WTC11 (cell line): ENCODE results near the gene SERP2. TPM values are rescaled to one million over a fixed set of nuclear protein-coding genes. Genes with fewer than 3 reads are reported as not detected.

Source experiments
- ATAC-seq: fragments of 200-7000 bp; cut with Tn5 transposase; 2 replicates; pipeline ENCODE4 v1.10.0; 2021; ENCODE audit warnings: mild to moderate bottlenecking, moderate library complexity
- CTCF ChIA-PET: fragments of 300-600 bp; sonication (Branson Sonifier 250); formaldehyde crosslinking; loops from one replicate; lab custom pipeline; 2021; ENCODE audit warnings: antibody characterized with exemption; lab: Charles Lee
- POLR2A ChIA-PET: fragments of 350-600 bp; sonication (Branson Sonifier 250); formaldehyde crosslinking; loops from one replicate; lab custom pipeline; 2021; ENCODE audit warnings: antibody characterized with exemption; lab: Charles Lee
- DNase-seq: peaks from one replicate; pipeline ENCODE4 v3.0.0; 2021; ENCODE audit warnings: low spot score
- H3K27ac Mint-ChIP-seq: 2 replicates; pipeline ENCODE4 v1.8.0; 2021; ENCODE audit warnings: mixed read lengths
- H3K27me3 Mint-ChIP-seq: 2 replicates; pipeline ENCODE4 v1.8.0; 2021; ENCODE audit warnings: low read depth, mild to moderate bottlenecking, moderate library complexity, mixed read lengths
- H3K36me3 Mint-ChIP-seq: 2 replicates; pipeline ENCODE4 v1.8.0; 2021; ENCODE audit warnings: mixed read lengths
- H3K4me1 Mint-ChIP-seq: 2 replicates; pipeline ENCODE4 v1.8.0; 2022; ENCODE audit warnings: mixed read lengths
- H3K4me3 Mint-ChIP-seq: 2 replicates; pipeline ENCODE4 v1.8.0; 2021; ENCODE audit warnings: mild to moderate bottlenecking, moderate library complexity, mixed read lengths
- H3K9me3 Mint-ChIP-seq: 2 replicates; pipeline ENCODE4 v1.8.0; 2021; ENCODE audit warnings: mixed read lengths
- ESRRA ChIP-seq: sonication (generic); formaldehyde crosslinking; IDR thresholded peaks from 2 replicates; pipeline ENCODE4 v1.8.1; 2022; ENCODE audit warnings: mild to moderate bottlenecking, missing genetic modification reagents, borderline replicate concordance
- GTF2I ChIP-seq: fragments of 250-450 bp; sonication (Bioruptor Pico); conservative IDR thresholded peaks from 2 replicates; pipeline ENCODE4 v1.4.0; 2021; ENCODE audit warnings: mild to moderate bottlenecking
- OVOL2 ChIP-seq: fragments of 250-450 bp; sonication (Bioruptor Pico); IDR thresholded peaks from 2 replicates; pipeline ENCODE4 v1.9.0; 2021; ENCODE audit warnings: mild to moderate bottlenecking, borderline replicate concordance
- RELA ChIP-seq: sonication (generic); formaldehyde crosslinking; IDR thresholded peaks from 2 replicates; pipeline ENCODE4 v1.8.1; 2022; ENCODE audit warnings: missing genetic modification reagents, mild to moderate bottlenecking, borderline replicate concordance
- RORB ChIP-seq: fragments of 250-450 bp; sonication (Bioruptor Pico); IDR thresholded peaks from 2 replicates; pipeline ENCODE4 v1.9.0; 2021; ENCODE audit warnings: mild to moderate bottlenecking
- TEAD4 ChIP-seq: sonication (generic); formaldehyde crosslinking; IDR thresholded peaks from 2 replicates; pipeline ENCODE4 v1.8.0; 2022; ENCODE audit warnings: mild to moderate bottlenecking, missing genetic modification reagents
- TP53 ChIP-seq: sonication (generic); formaldehyde crosslinking; IDR thresholded peaks from 2 replicates; pipeline ENCODE4 v1.8.1; 2023; ENCODE audit warnings: mild to moderate bottlenecking, missing genetic modification reagents
- ZNF396 ChIP-seq: fragments of 250-450 bp; sonication (Bioruptor Pico); IDR thresholded peaks from 2 replicates; pipeline ENCODE4 v1.8.0; 2021; ENCODE audit warnings: mild to moderate bottlenecking, moderate library complexity, borderline replicate concordance
- ZNF423 ChIP-seq: fragments of 250-450 bp; sonication (Bioruptor Pico); IDR thresholded peaks from 2 replicates; pipeline ENCODE4 v2.1.2; 2022; ENCODE audit warnings: mild to moderate bottlenecking, moderate library complexity
- ZNF671 ChIP-seq: fragments of 250-450 bp; sonication (Bioruptor Pico); IDR thresholded peaks from 2 replicates; pipeline ENCODE4 v1.8.0; 2021; ENCODE audit warnings: mild to moderate bottlenecking
- total RNA-seq: library from RNA; stranded (reverse); gene quantifications from 3 replicates; pipeline ENCODE4 v1.2.3, GENCODE V29; 2021
- TF ChIP-seq, protein P1 (sequence below): sonication (generic); formaldehyde crosslinking; IDR thresholded peaks from 2 replicates; pipeline ENCODE4 v1.8.1; 2023; ENCODE audit warnings: mild to moderate bottlenecking, missing genetic modification reagents, borderline replicate concordance
- TF ChIP-seq, protein P2 (sequence below): sonication (generic); formaldehyde crosslinking; IDR thresholded peaks from 2 replicates; pipeline ENCODE4 v1.8.0; 2022; ENCODE audit warnings: missing genetic modification reagents
- TF ChIP-seq, protein P3 (sequence below): sonication (generic); formaldehyde crosslinking; IDR thresholded peaks from 2 replicates; pipeline ENCODE4 v1.8.1; 2022; ENCODE audit warnings: low read depth, mild to moderate bottlenecking, moderate library complexity, missing genetic modification reagents, borderline replicate concordance
- TF ChIP-seq, protein P4 (sequence below): sonication (generic); formaldehyde crosslinking; IDR thresholded peaks from 2 replicates; pipeline ENCODE4 v1.8.1; 2022; ENCODE audit warnings: mild to moderate bottlenecking, missing genetic modification reagents, moderate library complexity, borderline replicate concordance
- TF ChIP-seq, protein P5 (sequence below): fragments of 250-450 bp; sonication (Bioruptor Pico); IDR thresholded peaks from 2 replicates; pipeline ENCODE4 v1.9.0; 2021; ENCODE audit warnings: mild to moderate bottlenecking, borderline replicate concordance

The SERP2 gene
- total RNA-seq, 1 experiment from 2014 or later = 1.2 TPM

DNA sequence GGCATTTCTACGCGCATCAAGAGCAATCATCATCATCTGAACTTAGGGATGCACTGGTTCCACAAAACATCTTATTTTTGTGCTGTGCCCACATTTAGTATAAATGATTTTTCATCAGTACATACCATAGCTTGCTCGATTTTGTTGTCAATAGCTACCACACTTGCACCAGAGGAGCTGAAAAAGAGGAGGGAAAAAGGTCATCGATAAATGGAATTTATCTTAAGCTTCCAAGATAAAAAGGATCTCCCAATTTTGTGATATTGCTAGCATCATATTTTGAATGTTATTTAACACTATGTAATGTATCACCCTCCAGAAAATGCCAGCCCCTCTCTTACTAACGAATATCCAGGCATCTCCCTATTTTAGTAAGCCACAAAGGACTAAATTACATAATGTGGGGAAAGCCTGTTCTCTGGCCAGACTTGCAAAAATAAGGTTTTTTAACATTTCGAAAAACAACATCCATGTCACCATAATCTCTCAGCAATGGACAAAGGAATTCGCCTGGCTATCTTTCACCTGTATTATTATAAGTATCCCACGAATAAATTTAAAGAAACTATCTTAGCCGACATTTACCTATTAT, 62.4 kb downstream of the SERP2 start:
- peak overlapping the region; percentile 99 for H3K27ac Mint-ChIP-seq
- H3K27me3 Mint-ChIP-seq = no peaks in the 10 kb centered on the region
- peak overlapping the region; percentile 94 for H3K4me3 Mint-ChIP-seq
- POLR2A ChIA-PET = interaction anchor here (0.6 to 4.5 kb wide), 32 partner anchors 9 to 906 kb away, joined by 3 to 60 read pairs (median 4); partner anchors contain the start of genes CCDC122 and LACC1
- H3K4me1 Mint-ChIP-seq = peaks cover 32% of the 10 kb centered on the region
- TF ChIP-seq RELA = no peak
- no peak for TF ChIP-seq TP53 (CRISPR knock-in tag)
- TF ChIP-seq, protein P1, sequence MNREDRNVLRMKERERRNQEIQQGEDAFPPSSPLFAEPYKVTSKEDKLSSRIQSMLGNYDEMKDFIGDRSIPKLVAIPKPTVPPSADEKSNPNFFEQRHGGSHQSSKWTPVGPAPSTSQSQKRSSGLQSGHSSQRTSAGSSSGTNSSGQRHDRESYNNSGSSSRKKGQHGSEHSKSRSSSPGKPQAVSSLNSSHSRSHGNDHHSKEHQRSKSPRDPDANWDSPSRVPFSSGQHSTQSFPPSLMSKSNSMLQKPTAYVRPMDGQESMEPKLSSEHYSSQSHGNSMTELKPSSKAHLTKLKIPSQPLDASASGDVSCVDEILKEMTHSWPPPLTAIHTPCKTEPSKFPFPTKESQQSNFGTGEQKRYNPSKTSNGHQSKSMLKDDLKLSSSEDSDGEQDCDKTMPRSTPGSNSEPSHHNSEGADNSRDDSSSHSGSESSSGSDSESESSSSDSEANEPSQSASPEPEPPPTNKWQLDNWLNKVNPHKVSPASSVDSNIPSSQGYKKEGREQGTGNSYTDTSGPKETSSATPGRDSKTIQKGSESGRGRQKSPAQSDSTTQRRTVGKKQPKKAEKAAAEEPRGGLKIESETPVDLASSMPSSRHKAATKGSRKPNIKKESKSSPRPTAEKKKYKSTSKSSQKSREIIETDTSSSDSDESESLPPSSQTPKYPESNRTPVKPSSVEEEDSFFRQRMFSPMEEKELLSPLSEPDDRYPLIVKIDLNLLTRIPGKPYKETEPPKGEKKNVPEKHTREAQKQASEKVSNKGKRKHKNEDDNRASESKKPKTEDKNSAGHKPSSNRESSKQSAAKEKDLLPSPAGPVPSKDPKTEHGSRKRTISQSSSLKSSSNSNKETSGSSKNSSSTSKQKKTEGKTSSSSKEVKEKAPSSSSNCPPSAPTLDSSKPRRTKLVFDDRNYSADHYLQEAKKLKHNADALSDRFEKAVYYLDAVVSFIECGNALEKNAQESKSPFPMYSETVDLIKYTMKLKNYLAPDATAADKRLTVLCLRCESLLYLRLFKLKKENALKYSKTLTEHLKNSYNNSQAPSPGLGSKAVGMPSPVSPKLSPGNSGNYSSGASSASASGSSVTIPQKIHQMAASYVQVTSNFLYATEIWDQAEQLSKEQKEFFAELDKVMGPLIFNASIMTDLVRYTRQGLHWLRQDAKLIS = no peak
- TF ChIP-seq, protein P2, sequence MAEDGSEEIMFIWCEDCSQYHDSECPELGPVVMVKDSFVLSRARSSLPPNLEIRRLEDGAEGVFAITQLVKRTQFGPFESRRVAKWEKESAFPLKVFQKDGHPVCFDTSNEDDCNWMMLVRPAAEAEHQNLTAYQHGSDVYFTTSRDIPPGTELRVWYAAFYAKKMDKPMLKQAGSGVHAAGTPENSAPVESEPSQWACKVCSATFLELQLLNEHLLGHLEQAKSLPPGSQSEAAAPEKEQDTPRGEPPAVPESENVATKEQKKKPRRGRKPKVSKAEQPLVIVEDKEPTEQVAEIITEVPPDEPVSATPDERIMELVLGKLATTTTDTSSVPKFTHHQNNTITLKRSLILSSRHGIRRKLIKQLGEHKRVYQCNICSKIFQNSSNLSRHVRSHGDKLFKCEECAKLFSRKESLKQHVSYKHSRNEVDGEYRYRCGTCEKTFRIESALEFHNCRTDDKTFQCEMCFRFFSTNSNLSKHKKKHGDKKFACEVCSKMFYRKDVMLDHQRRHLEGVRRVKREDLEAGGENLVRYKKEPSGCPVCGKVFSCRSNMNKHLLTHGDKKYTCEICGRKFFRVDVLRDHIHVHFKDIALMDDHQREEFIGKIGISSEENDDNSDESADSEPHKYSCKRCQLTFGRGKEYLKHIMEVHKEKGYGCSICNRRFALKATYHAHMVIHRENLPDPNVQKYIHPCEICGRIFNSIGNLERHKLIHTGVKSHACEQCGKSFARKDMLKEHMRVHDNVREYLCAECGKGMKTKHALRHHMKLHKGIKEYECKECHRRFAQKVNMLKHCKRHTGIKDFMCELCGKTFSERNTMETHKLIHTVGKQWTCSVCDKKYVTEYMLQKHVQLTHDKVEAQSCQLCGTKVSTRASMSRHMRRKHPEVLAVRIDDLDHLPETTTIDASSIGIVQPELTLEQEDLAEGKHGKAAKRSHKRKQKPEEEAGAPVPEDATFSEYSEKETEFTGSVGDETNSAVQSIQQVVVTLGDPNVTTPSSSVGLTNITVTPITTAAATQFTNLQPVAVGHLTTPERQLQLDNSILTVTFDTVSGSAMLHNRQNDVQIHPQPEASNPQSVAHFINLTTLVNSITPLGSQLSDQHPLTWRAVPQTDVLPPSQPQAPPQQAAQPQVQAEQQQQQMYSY (CRISPR knock-in tag) = no peak
- TF ChIP-seq, protein P3, sequence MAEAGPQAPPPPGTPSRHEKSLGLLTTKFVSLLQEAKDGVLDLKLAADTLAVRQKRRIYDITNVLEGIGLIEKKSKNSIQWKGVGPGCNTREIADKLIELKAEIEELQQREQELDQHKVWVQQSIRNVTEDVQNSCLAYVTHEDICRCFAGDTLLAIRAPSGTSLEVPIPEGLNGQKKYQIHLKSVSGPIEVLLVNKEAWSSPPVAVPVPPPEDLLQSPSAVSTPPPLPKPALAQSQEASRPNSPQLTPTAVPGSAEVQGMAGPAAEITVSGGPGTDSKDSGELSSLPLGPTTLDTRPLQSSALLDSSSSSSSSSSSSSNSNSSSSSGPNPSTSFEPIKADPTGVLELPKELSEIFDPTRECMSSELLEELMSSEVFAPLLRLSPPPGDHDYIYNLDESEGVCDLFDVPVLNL (CRISPR knock-in tag) = no peak
- no peak for TF ChIP-seq TEAD4
- no peak for TF ChIP-seq RORB
- no peak for TF ChIP-seq ESRRA
- TF ChIP-seq, protein P4, sequence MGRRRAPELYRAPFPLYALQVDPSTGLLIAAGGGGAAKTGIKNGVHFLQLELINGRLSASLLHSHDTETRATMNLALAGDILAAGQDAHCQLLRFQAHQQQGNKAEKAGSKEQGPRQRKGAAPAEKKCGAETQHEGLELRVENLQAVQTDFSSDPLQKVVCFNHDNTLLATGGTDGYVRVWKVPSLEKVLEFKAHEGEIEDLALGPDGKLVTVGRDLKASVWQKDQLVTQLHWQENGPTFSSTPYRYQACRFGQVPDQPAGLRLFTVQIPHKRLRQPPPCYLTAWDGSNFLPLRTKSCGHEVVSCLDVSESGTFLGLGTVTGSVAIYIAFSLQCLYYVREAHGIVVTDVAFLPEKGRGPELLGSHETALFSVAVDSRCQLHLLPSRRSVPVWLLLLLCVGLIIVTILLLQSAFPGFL (CRISPR knock-in tag) = no peak
- TF ChIP-seq GTF2I (CRISPR knock-in tag) = no peak
- no peak for TF ChIP-seq ZNF396 (CRISPR knock-in tag)
- no peak for TF ChIP-seq ZNF423 (CRISPR knock-in tag)
- CTCF ChIA-PET = interaction anchor here (1.2 to 2.1 kb wide), 8 partner anchors 21 to 528 kb away, joined by 3 to 18 read pairs (median 4); no protein-coding TSS in a partner anchor
- no peak for DNase-seq
- no peak for ATAC-seq
- peaks cover 23% of the 10 kb centered on the region for H3K36me3 Mint-ChIP-seq
- H3K9me3 Mint-ChIP-seq = no peaks in the 10 kb centered on the region

DNA sequence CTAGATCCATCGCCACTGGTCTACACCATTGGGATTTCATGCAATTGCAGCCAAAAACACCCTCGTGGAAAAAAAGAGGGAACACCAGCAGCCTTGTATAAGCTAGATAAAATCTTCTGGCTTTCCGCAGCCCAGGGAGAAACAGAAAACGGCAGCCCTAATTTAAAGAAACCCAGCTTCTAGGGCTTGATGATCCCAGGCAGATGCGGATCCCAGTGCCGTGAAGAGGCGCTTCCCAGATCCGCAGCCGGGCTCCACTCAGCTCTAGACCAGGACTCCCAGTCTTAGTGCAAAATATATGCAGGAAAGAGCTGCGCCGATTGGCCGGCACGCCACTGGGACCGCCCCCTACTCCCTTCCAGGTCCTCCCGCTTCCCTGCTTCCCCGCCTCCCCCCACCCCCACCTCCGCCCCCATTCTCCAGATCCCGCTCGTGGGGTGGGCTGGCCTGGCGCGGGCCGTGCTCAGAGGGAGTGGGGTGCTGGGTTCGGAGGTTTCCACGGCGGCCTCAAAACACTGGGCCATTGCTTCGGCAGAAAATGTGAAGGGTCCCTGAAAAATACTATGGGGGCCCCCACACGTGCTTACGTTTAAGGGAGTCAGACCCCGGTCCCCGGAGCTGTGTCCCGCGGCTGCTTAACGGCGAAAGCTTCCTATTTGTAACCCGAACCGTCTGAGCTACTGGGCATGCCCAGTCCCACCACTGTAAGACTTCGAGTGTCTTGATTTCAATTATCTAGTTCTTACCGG, 63.1 kb downstream of the SERP2 start:
- CTCF ChIA-PET = interaction anchor here (0.6 to 2.1 kb wide), 27 partner anchors 20 to 531 kb away, joined by 3 to 18 read pairs (median 3); partner anchors contain the start of gene SERP2
- POLR2A ChIA-PET = interaction anchor here (0.6 to 4.5 kb wide), 44 partner anchors 10 to 905 kb away, joined by 3 to 60 read pairs (median 4); partner anchors contain the start of genes CCDC122 and LACC1
- TF ChIP-seq, protein P5, sequence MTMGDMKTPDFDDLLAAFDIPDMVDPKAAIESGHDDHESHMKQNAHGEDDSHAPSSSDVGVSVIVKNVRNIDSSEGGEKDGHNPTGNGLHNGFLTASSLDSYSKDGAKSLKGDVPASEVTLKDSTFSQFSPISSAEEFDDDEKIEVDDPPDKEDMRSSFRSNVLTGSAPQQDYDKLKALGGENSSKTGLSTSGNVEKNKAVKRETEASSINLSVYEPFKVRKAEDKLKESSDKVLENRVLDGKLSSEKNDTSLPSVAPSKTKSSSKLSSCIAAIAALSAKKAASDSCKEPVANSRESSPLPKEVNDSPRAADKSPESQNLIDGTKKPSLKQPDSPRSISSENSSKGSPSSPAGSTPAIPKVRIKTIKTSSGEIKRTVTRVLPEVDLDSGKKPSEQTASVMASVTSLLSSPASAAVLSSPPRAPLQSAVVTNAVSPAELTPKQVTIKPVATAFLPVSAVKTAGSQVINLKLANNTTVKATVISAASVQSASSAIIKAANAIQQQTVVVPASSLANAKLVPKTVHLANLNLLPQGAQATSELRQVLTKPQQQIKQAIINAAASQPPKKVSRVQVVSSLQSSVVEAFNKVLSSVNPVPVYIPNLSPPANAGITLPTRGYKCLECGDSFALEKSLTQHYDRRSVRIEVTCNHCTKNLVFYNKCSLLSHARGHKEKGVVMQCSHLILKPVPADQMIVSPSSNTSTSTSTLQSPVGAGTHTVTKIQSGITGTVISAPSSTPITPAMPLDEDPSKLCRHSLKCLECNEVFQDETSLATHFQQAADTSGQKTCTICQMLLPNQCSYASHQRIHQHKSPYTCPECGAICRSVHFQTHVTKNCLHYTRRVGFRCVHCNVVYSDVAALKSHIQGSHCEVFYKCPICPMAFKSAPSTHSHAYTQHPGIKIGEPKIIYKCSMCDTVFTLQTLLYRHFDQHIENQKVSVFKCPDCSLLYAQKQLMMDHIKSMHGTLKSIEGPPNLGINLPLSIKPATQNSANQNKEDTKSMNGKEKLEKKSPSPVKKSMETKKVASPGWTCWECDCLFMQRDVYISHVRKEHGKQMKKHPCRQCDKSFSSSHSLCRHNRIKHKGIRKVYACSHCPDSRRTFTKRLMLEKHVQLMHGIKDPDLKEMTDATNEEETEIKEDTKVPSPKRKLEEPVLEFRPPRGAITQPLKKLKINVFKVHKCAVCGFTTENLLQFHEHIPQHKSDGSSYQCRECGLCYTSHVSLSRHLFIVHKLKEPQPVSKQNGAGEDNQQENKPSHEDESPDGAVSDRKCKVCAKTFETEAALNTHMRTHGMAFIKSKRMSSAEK (CRISPR knock-in tag) = no peak
- TF ChIP-seq OVOL2 (CRISPR knock-in tag) (no peak), ZNF671 (peak; percentile 30; the same call in 1 of the 2 replicates)

More for the DNA sequence above, 63.1 kb downstream of the SERP2 start:
- Mint-ChIP-seq H3K27ac (peak overlapping the region; percentile 99), H3K36me3 (peaks cover 23% of the 10 kb centered on the region), H3K27me3 (no peaks in the 10 kb centered on the region), H3K9me3 (no peaks in the 10 kb centered on the region), H3K4me1 (peaks cover 32% of the 10 kb centered on the region), H3K4me3 (peak overlapping the region; percentile 94)
- peak; percentile 96 for DNase-seq
- peak; percentile 89 for ATAC-seq
